ENCODE data around the gene SLC4A2.
"Not testable (repeated sequence)": the region's sequence is repeated elsewhere in the genome, so short reads cannot be mapped to it uniquely, and the experiment has no call there.

The SLC4A2 gene

GRCh38 chr7:151059367-151060112, at the start of gene SLC4A2:
TSS of gene SLC4A2 (plus strand) at chr7:151059589. CDS start at chr7:151061988, 2,399 bp downstream.
- peak; percentile 44 to 49 for DNase-seq (ENCODE audit: low spot score in 2 of 2)
- H3K4me3 Mint-ChIP-seq = peak within 1 kb of the TSS; percentile 94
- ATAC-seq (replicated peaks; ENCODE audit: extremely low read depth, poor library complexity, severe bottlenecking) = no peak

GRCh38 chr7:151010037-151010306, 49.4 kb upstream of the SLC4A2 start:
- Mint-ChIP-seq H3K27me3 (no peaks in the 10 kb centered on the region), H3K36me3 (ENCODE audit: insufficient read depth) (peaks cover 23% of the 10 kb centered on the region), H3K4me1 (peaks cover 57% of the 10 kb centered on the region), H3K4me3 (no peak overlapping the region), H3K9me3 (no peaks in the 10 kb centered on the region), H3K27ac (ENCODE audit: low read depth) (peak overlapping the region; percentile 55)
- ATAC-seq (replicated peaks; ENCODE audit: extremely low read depth, poor library complexity, severe bottlenecking) = no peak
- no peak for DNase-seq (ENCODE audit: low spot score in 2 of 2)

More at GRCh38 chr7:151059367-151060112, at the start of gene SLC4A2:
- H3K4me1 Mint-ChIP-seq = peaks cover 34% of the 10 kb centered on the region
- H3K27ac Mint-ChIP-seq (ENCODE audit: low read depth) = peak within 1 kb of the TSS; percentile 95
- H3K9me3 Mint-ChIP-seq = no peaks in the 10 kb centered on the region
- peaks cover 20% of the 10 kb centered on the region for H3K36me3 Mint-ChIP-seq (ENCODE audit: insufficient read depth)
- no peaks in the 10 kb centered on the region for H3K27me3 Mint-ChIP-seq

- DNase-seq (ENCODE audit: low spot score in 2 of 2) (no peak), ATAC-seq (replicated peaks; ENCODE audit: extremely low read depth, poor library complexity, severe bottlenecking) (no peak)
- Mint-ChIP-seq H3K27me3 (no peaks in the 10 kb centered on the region), H3K36me3 (ENCODE audit: insufficient read depth) (peaks cover 24% of the 10 kb centered on the region), H3K27ac (ENCODE audit: low read depth) (peak overlapping the region; percentile 55), H3K4me3 (peak overlapping the region; percentile 58), H3K4me1 (peaks cover 63% of the 10 kb centered on the region), H3K9me3 (no peaks in the 10 kb centered on the region)
Observed at GRCh38 chr7:151010307-151011096, 48.9 kb upstream of the SLC4A2 start.

GRCh38 chr7:151011097-151011409, 48.3 kb upstream of the SLC4A2 start:
- DNase-seq (ENCODE audit: low spot score in 2 of 2) = no peak
- H3K27ac Mint-ChIP-seq (ENCODE audit: low read depth) = peak overlapping the region; percentile 55
- no peak for ATAC-seq (replicated peaks; ENCODE audit: extremely low read depth, poor library complexity, severe bottlenecking)
- H3K4me1 Mint-ChIP-seq = peaks cover 65% of the 10 kb centered on the region
- H3K9me3 Mint-ChIP-seq = no peaks in the 10 kb centered on the region
- H3K36me3 Mint-ChIP-seq (ENCODE audit: insufficient read depth) = peaks cover 25% of the 10 kb centered on the region
- H3K4me3 Mint-ChIP-seq = peak overlapping the region; percentile 58
- H3K27me3 Mint-ChIP-seq = no peaks in the 10 kb centered on the region

- not testable (repeated sequence) for H3K9me3 Mint-ChIP-seq; ATAC-seq (replicated peaks; ENCODE audit: extremely low read depth, poor library complexity, severe bottlenecking); H3K27me3 Mint-ChIP-seq; DNase-seq (ENCODE audit: low spot score in 2 of 2)
- Mint-ChIP-seq H3K27ac (ENCODE audit: low read depth) (peak overlapping the region; percentile 87), H3K36me3 (ENCODE audit: insufficient read depth) (peaks cover 25% of the 10 kb centered on the region), H3K4me3 (peak overlapping the region; percentile 43), H3K4me1 (peaks cover 65% of the 10 kb centered on the region)
Observed at GRCh38 chr7:151011616-151012015, 47.8 kb upstream of the SLC4A2 start.

GRCh38 chr7:151012031-151012692, 47.2 kb upstream of the SLC4A2 start:
- H3K36me3 Mint-ChIP-seq (ENCODE audit: insufficient read depth) = peaks cover 25% of the 10 kb centered on the region
- no peaks in the 10 kb centered on the region for H3K27me3 Mint-ChIP-seq
- peaks cover 63% of the 10 kb centered on the region for H3K4me1 Mint-ChIP-seq
- no peaks in the 10 kb centered on the region for H3K9me3 Mint-ChIP-seq
- H3K27ac Mint-ChIP-seq (ENCODE audit: low read depth) = peak overlapping the region; percentile 87
- peak overlapping the region; percentile 43 for H3K4me3 Mint-ChIP-seq
- ATAC-seq (replicated peaks; ENCODE audit: extremely low read depth, poor library complexity, severe bottlenecking) = no peak
- no peak for DNase-seq (ENCODE audit: low spot score in 2 of 2)

- DNase-seq (ENCODE audit: low spot score in 2 of 2) (no peak), ATAC-seq (replicated peaks; ENCODE audit: extremely low read depth, poor library complexity, severe bottlenecking) (no peak)
- peaks cover 29% of the 10 kb centered on the region for H3K36me3 Mint-ChIP-seq (ENCODE audit: insufficient read depth)
- no peaks in the 10 kb centered on the region for H3K9me3 Mint-ChIP-seq
- H3K27me3 Mint-ChIP-seq = peaks cover 2% of the 10 kb centered on the region
- H3K27ac Mint-ChIP-seq (ENCODE audit: low read depth) = peak overlapping the region; percentile 87
- H3K4me3 Mint-ChIP-seq = peak overlapping the region; percentile 43
- H3K4me1 Mint-ChIP-seq = peaks cover 62% of the 10 kb centered on the region
Observed at GRCh38 chr7:151012911-151013347, 46.5 kb upstream of the SLC4A2 start.

GRCh38 chr7:151013356-151013732, 46.0 kb upstream of the SLC4A2 start:
- peaks cover 32% of the 10 kb centered on the region for H3K36me3 Mint-ChIP-seq (ENCODE audit: insufficient read depth)
- peaks cover 6% of the 10 kb centered on the region for H3K27me3 Mint-ChIP-seq
- H3K4me3 Mint-ChIP-seq = peak overlapping the region; percentile 88
- H3K27ac Mint-ChIP-seq (ENCODE audit: low read depth) = peak overlapping the region; percentile 99
- DNase-seq (ENCODE audit: low spot score in 2 of 2) (no peak), ATAC-seq (replicated peaks; ENCODE audit: extremely low read depth, poor library complexity, severe bottlenecking) (no peak)
- peaks cover 62% of the 10 kb centered on the region for H3K4me1 Mint-ChIP-seq
- H3K9me3 Mint-ChIP-seq = no peaks in the 10 kb centered on the region

GRCh38 chr7:151013733-151014497, 45.5 kb upstream of the SLC4A2 start:
- peaks cover 29% of the 10 kb centered on the region for H3K36me3 Mint-ChIP-seq (ENCODE audit: insufficient read depth)
- peak overlapping the region; percentile 99 for H3K27ac Mint-ChIP-seq (ENCODE audit: low read depth)
- peaks cover 12% of the 10 kb centered on the region for H3K27me3 Mint-ChIP-seq
- DNase-seq (ENCODE audit: low spot score in 2 of 2) (peak; percentile 86 to 91), ATAC-seq (replicated peaks; ENCODE audit: extremely low read depth, poor library complexity, severe bottlenecking) (peak; percentile 77)
- H3K9me3 Mint-ChIP-seq = no peaks in the 10 kb centered on the region
- H3K4me3 Mint-ChIP-seq = peak overlapping the region; percentile 88
- H3K4me1 Mint-ChIP-seq = peaks cover 65% of the 10 kb centered on the region

GRCh38 chr7:151014950-151015349, 44.4 kb upstream of the SLC4A2 start:
- Mint-ChIP-seq H3K9me3 (no peaks in the 10 kb centered on the region), H3K4me3 (peak overlapping the region; percentile 88), H3K36me3 (ENCODE audit: insufficient read depth) (peaks cover 29% of the 10 kb centered on the region), H3K4me1 (peaks cover 73% of the 10 kb centered on the region), H3K27ac (ENCODE audit: low read depth) (peak overlapping the region; percentile 73), H3K27me3 (peaks cover 22% of the 10 kb centered on the region)
- no peak for ATAC-seq (replicated peaks; ENCODE audit: extremely low read depth, poor library complexity, severe bottlenecking)
- DNase-seq (ENCODE audit: low spot score in 2 of 2) = no peak

GRCh38 chr7:151015967-151016366, 43.4 kb upstream of the SLC4A2 start:
- peaks cover 32% of the 10 kb centered on the region for H3K27me3 Mint-ChIP-seq
- no peak for DNase-seq (ENCODE audit: low spot score in 2 of 2)
- H3K4me1 Mint-ChIP-seq = peaks cover 64% of the 10 kb centered on the region

GRCh38 chr7:151016505-151016904, 42.9 kb upstream of the SLC4A2 start:
- DNase-seq (ENCODE audit: low spot score in 2 of 2) (no peak), ATAC-seq (replicated peaks; ENCODE audit: extremely low read depth, poor library complexity, severe bottlenecking) (no peak)
- H3K27me3 Mint-ChIP-seq = peaks cover 38% of the 10 kb centered on the region
- H3K4me3 Mint-ChIP-seq = no peak overlapping the region
- H3K4me1 Mint-ChIP-seq = peaks cover 60% of the 10 kb centered on the region
- H3K36me3 Mint-ChIP-seq (ENCODE audit: insufficient read depth) = peaks cover 29% of the 10 kb centered on the region
- no peaks in the 10 kb centered on the region for H3K9me3 Mint-ChIP-seq
- H3K27ac Mint-ChIP-seq (ENCODE audit: low read depth) = peak overlapping the region; percentile 73

More at GRCh38 chr7:151015967-151016366, 43.4 kb upstream of the SLC4A2 start:
- Mint-ChIP-seq H3K4me3 (peak overlapping the region; percentile 88), H3K9me3 (no peaks in the 10 kb centered on the region), H3K27ac (ENCODE audit: low read depth) (peak overlapping the region; percentile 73), H3K36me3 (ENCODE audit: insufficient read depth) (peaks cover 29% of the 10 kb centered on the region)
- ATAC-seq (replicated peaks; ENCODE audit: extremely low read depth, poor library complexity, severe bottlenecking) = no peak
